Measurements from ENCODE around the gene SLC30A1. TPM values are rescaled to one million over a fixed set of nuclear protein-coding genes. Genes with fewer than 3 reads are reported as not detected.

SLC30A1 gene
- total and polyA plus RNA-seq, 4 donors: 17.0 to 37.3 (median 25.4) TPM

DNA sequence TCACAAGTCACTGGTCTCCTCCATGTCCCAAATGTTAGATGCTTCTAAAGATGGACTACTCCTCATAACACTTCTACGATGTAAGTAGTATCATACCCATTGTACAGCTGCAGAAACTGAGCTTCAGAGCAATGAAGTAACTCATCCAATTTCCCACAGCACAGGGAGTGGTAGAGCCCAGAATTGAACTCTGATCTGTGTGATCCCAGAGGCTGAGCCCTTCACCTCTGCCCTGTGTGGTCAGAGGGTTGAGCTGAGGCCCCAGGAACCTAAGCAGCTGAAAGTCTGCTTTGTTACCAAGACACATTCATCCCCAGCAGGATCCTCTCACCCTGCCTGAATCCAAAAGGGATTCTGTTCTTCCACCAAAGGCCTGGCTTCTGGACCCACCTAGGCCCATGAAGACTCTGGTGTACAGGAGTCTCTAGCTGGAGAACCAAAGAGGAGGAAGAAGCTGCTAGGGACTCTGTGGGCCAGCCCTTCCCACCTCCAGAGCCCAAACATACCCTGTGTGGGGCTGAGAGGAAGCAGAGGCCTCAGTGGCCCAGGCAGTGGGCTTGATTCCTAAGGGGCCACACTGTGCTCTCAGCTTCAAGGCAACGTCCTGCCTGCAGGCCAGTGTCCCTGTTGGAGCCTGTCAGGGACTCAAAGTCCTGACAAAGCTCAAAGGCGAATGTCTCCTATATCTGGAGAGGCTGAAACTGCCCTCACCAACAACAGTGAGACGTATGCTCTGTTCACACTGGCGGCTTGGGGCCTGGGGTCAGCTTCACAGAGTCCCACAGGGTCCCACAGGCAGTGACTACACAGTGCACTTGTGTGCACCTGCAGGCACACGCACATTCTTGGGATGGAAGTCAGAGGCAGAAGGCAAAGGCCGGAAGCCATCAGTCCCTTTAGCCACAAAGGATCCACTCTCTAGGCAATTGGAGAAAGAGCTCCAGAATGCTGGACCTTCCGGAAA, 40.4 kb upstream of the SLC30A1 start:
- Histone ChIP-seq H3K4me1 (ENCODE audit: control insufficient read depth, insufficient read depth, low read length) (peaks cover 23% of the 10 kb centered on the region), H3K4me3 (ENCODE audit: low read depth, low read length) (no peak overlapping the region), H3K36me3 (ENCODE audit: control insufficient read depth, insufficient read depth, low read length) (no peaks in the 10 kb centered on the region), H3K9me3 (ENCODE audit: control insufficient read depth, insufficient read depth, low read length) (no peaks in the 10 kb centered on the region), H3K27me3 (ENCODE audit: control insufficient read depth, insufficient read depth, low read length) (no peaks in the 10 kb centered on the region), H3K27ac (ENCODE audit: low read depth, low read length) (no peak overlapping the region)
- no peak for DNase-seq (ENCODE audit: low read depth in 4 of 6, low spot score in 6 of 6)
- 91% methylated on average over 7 of the region's 8 CpGs for WGBS (ENCODE audit: insufficient coverage)

- Histone ChIP-seq H3K36me3 (ENCODE audit: control insufficient read depth, insufficient read depth, low read length) (no peaks in the 10 kb centered on the region), H3K27me3 (ENCODE audit: control insufficient read depth, insufficient read depth, low read length) (no peaks in the 10 kb centered on the region), H3K27ac (ENCODE audit: low read depth, low read length) (peak overlapping the region; percentile 16), H3K4me3 (ENCODE audit: low read depth, low read length) (no peak overlapping the region), H3K9me3 (ENCODE audit: control insufficient read depth, insufficient read depth, low read length) (no peaks in the 10 kb centered on the region), H3K4me1 (ENCODE audit: control insufficient read depth, insufficient read depth, low read length) (peaks cover 24% of the 10 kb centered on the region)
- no peak for DNase-seq (ENCODE audit: low read depth in 4 of 6, low spot score in 6 of 6)
- WGBS (ENCODE audit: insufficient coverage): 80% methylated on average over 5 of the region's 5 CpGs
Observed at GRCh38 chr1:211616965-211617297, 38.0 kb upstream of the SLC30A1 start.

DNA sequence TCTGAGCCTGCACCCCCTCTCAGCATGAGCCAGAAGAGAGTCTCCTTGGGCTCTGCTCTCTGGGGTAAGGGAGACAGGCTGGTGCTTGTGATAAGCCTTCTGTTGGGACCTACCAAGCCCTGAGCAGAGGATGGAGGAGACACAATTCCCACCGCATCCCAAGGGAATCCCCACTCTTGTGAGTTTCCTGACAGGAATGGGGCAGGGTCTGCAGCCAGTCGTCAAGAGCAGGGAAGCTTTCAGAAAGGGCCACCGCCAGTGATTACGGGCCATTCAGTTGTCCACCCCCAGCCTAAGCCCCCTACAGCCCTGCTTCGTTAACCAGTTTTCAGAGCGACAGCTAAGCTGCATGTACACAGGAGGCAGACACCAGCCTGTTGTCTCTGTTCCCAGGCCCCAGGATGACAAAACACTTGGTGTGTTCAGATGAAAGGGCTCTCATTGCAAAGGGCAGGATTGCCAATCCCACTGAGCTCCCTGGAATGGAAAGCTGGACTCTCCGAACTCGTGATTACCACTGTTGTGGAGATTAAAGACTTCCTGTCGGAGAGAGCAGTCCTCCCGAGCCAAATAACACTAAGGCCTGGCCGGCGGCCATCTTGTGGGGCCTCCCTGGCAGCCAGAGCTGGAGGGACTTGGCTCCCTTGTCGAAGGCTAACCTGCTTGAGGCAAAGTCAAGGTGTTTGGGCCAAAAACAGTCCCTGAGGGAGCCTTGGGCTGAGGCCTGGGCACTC, 37.4 kb upstream of the SLC30A1 start:
- H3K4me3 ChIP-seq (ENCODE audit: low read depth, low read length): no peak overlapping the region
- H3K4me1 ChIP-seq (ENCODE audit: control insufficient read depth, insufficient read depth, low read length): peaks cover 24% of the 10 kb centered on the region
- H3K27ac ChIP-seq (ENCODE audit: low read depth, low read length): peak overlapping the region; percentile 16
- WGBS (ENCODE audit: insufficient coverage): 41% methylated on average over 13 of the region's 13 CpGs
- H3K9me3 ChIP-seq (ENCODE audit: control insufficient read depth, insufficient read depth, low read length): no peaks in the 10 kb centered on the region
- no peaks in the 10 kb centered on the region for H3K36me3 ChIP-seq (ENCODE audit: control insufficient read depth, insufficient read depth, low read length)
- no peaks in the 10 kb centered on the region for H3K27me3 ChIP-seq (ENCODE audit: control insufficient read depth, insufficient read depth, low read length)
- peak in 3 of 6 donors; percentile 29 to 87 (median 49) for DNase-seq (ENCODE audit: low read depth in 4 of 6, low spot score in 6 of 6)

GRCh38 chr1:211614615-211615014, 35.7 kb upstream of the SLC30A1 start:
- no peak for DNase-seq (ENCODE audit: low read depth in 4 of 6, low spot score in 6 of 6)
- Histone ChIP-seq H3K27ac (ENCODE audit: low read depth, low read length) (no peak overlapping the region), H3K4me1 (ENCODE audit: control insufficient read depth, insufficient read depth, low read length) (peaks cover 23% of the 10 kb centered on the region), H3K9me3 (ENCODE audit: control insufficient read depth, insufficient read depth, low read length) (no peaks in the 10 kb centered on the region), H3K4me3 (ENCODE audit: low read depth, low read length) (no peak overlapping the region), H3K27me3 (ENCODE audit: control insufficient read depth, insufficient read depth, low read length) (no peaks in the 10 kb centered on the region), H3K36me3 (ENCODE audit: control insufficient read depth, insufficient read depth, low read length) (no peaks in the 10 kb centered on the region)
- WGBS (ENCODE audit: insufficient coverage): 97% methylated on average over 11 of the region's 11 CpGs

- no peaks in the 10 kb centered on the region for H3K36me3 ChIP-seq (ENCODE audit: control insufficient read depth, insufficient read depth, low read length)
- no peak overlapping the region for H3K27ac ChIP-seq (ENCODE audit: low read depth, low read length)
- no peak overlapping the region for H3K4me3 ChIP-seq (ENCODE audit: low read depth, low read length)
- no peaks in the 10 kb centered on the region for H3K27me3 ChIP-seq (ENCODE audit: control insufficient read depth, insufficient read depth, low read length)
- peaks cover 23% of the 10 kb centered on the region for H3K4me1 ChIP-seq (ENCODE audit: control insufficient read depth, insufficient read depth, low read length)
- no peak for DNase-seq (ENCODE audit: low read depth in 4 of 6, low spot score in 6 of 6)
- WGBS (ENCODE audit: insufficient coverage): no CpG with 5 or more reads among the region's 5 CpGs
- no peaks in the 10 kb centered on the region for H3K9me3 ChIP-seq (ENCODE audit: control insufficient read depth, insufficient read depth, low read length)
Observed at GRCh38 chr1:211613951-211614350, 35.0 kb upstream of the SLC30A1 start.

DNA sequence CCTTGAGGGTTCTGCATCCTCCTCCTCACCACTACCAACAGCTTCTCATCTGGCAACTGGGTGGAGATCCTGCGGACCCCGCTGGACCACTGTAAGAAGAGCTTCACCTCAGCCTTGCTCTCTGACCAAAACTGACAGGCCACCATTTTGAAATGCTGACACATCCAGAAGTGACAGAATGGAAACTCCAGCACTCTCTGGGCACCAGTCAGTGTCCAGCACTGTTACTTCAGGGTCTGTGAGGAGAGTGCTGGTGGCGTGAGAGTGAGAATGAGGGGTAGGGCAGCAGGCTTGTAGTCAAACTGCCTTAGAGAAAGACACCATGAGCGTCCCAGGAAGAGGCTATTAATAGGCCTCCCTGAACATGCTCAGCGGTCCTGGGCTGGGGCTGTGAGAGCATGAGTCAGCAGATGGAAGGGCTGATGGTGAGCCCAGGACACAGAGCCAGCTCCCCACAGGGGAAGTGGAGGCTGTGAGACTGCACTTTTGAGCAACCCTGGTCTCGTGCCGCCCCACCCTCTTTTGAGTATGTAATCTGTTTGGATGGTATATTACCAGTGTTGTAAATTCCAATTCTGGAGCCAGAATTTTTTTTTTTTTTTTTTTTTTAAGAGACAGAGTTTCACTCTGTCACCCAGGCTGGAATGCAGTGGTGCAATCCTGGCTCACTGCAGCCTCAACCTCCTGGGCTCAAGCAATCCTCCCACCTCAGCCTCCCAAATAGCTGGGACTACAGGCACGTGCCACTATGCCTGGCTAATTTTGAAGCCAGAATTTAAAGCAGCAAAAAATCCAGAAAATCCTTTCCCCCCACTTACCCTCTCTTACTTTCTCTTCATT, 34.4 kb upstream of the SLC30A1 start:
- no peak for DNase-seq (ENCODE audit: low read depth in 4 of 6, low spot score in 6 of 6)
- H3K4me1 ChIP-seq (ENCODE audit: control insufficient read depth, insufficient read depth, low read length): peaks cover 23% of the 10 kb centered on the region
- no peak overlapping the region for H3K4me3 ChIP-seq (ENCODE audit: low read depth, low read length)
- H3K27ac ChIP-seq (ENCODE audit: low read depth, low read length): peak overlapping the region; percentile 25
- no peaks in the 10 kb centered on the region for H3K36me3 ChIP-seq (ENCODE audit: control insufficient read depth, insufficient read depth, low read length)
- no peaks in the 10 kb centered on the region for H3K27me3 ChIP-seq (ENCODE audit: control insufficient read depth, insufficient read depth, low read length)
- H3K9me3 ChIP-seq (ENCODE audit: control insufficient read depth, insufficient read depth, low read length): no peaks in the 10 kb centered on the region
- 88% methylated on average over 6 of the region's 8 CpGs for WGBS (ENCODE audit: insufficient coverage)

DNA sequence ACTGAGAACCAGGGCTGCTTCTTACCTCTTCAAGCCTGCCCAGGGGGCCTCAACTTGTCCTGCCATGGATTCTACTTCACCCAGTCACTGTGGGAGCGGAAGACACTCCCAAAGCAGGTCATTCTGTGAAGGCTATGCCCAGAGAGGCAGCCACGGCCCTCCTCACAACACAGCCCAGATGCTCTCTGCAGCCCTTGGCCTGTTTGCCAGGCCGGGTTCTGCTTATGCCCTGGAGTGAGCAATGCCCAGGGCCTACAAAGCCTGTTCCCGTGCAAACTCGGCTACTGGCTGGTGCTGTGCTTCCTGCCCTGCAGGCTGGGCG, 33.8 kb upstream of the SLC30A1 start:
- 90% methylated on average over 6 of the region's 6 CpGs for WGBS (ENCODE audit: insufficient coverage)
- Histone ChIP-seq H3K36me3 (ENCODE audit: control insufficient read depth, insufficient read depth, low read length) (no peaks in the 10 kb centered on the region), H3K9me3 (ENCODE audit: control insufficient read depth, insufficient read depth, low read length) (no peaks in the 10 kb centered on the region), H3K4me3 (ENCODE audit: low read depth, low read length) (no peak overlapping the region), H3K27me3 (ENCODE audit: control insufficient read depth, insufficient read depth, low read length) (no peaks in the 10 kb centered on the region), H3K27ac (ENCODE audit: low read depth, low read length) (no peak overlapping the region), H3K4me1 (ENCODE audit: control insufficient read depth, insufficient read depth, low read length) (peaks cover 23% of the 10 kb centered on the region)
- DNase-seq (ENCODE audit: low read depth in 4 of 6, low spot score in 6 of 6): no peak

GRCh38 chr1:211611818-211612217, 32.9 kb upstream of the SLC30A1 start:
- H3K4me1 ChIP-seq (ENCODE audit: control insufficient read depth, insufficient read depth, low read length): peaks cover 19% of the 10 kb centered on the region
- H3K27me3 ChIP-seq (ENCODE audit: control insufficient read depth, insufficient read depth, low read length): no peaks in the 10 kb centered on the region
- WGBS (ENCODE audit: insufficient coverage): 80% methylated on average over 1 of the region's 4 CpGs
- H3K27ac ChIP-seq (ENCODE audit: low read depth, low read length): no peak overlapping the region
- no peak overlapping the region for H3K4me3 ChIP-seq (ENCODE audit: low read depth, low read length)
- no peak for DNase-seq (ENCODE audit: low read depth in 4 of 6, low spot score in 6 of 6)
- H3K36me3 ChIP-seq (ENCODE audit: control insufficient read depth, insufficient read depth, low read length): no peaks in the 10 kb centered on the region
- H3K9me3 ChIP-seq (ENCODE audit: control insufficient read depth, insufficient read depth, low read length): no peaks in the 10 kb centered on the region

DNA sequence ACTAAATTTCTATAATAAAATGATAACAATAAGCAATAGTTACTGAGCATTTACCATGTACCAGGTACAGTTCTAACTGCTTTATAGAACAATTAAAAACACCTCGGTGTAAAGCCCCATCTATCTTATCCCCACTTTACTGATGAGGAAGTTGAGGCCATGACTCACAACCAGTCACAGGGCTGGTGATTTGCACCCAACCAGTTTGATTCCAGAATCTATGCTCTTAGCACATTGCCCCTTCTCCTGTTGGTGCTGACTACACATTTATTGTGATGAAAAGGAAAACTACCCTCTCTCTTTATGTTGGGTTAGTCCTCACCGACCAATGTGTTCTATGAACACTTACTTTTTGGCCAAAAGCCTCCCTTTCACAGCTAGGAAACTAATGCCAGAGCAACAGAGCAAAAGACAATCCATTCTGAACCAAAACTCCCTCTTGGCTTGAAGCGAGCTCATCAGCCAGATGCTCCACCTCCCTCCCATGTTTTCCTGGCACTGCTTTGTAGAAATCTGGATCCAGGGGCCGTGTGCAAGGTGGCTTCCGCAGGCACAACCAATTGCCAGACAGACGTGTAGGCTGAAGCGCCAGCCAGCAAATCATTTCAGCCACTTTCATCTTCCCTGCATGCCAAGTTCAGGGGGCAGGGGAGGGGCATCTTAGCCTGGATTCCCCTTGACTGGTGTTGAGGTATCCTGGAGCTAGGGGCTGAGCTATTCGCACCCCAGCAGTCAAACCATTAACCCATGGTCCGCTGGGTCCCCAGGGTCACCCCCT, 32.0 kb upstream of the SLC30A1 start:
- no peaks in the 10 kb centered on the region for H3K9me3 ChIP-seq (ENCODE audit: control insufficient read depth, insufficient read depth, low read length)
- peak overlapping the region; percentile 51 for H3K27ac ChIP-seq (ENCODE audit: low read depth, low read length)
- H3K27me3 ChIP-seq (ENCODE audit: control insufficient read depth, insufficient read depth, low read length): no peaks in the 10 kb centered on the region
- no peak overlapping the region for H3K4me3 ChIP-seq (ENCODE audit: low read depth, low read length)
- DNase-seq (ENCODE audit: low read depth in 4 of 6, low spot score in 6 of 6): peak in 5 of 6 donors; percentile 43 to 93 (median 50)
- 13% methylated on average over 5 of the region's 9 CpGs for WGBS (ENCODE audit: insufficient coverage)
- no peaks in the 10 kb centered on the region for H3K36me3 ChIP-seq (ENCODE audit: control insufficient read depth, insufficient read depth, low read length)
- peaks cover 11% of the 10 kb centered on the region for H3K4me1 ChIP-seq (ENCODE audit: control insufficient read depth, insufficient read depth, low read length)

All from spinal cord (tissue), 10 donors.